ENCODE results near the gene NXPH3.

- TF ChIP-seq ELF4 (CRISPR knock-in tag; IDR thresholded peaks at IDR 0.05; ENCODE audit: borderline replicate concordance) = no peak
- TF ChIP-seq CHD4 (IDR thresholded peaks at IDR 0.05; ENCODE audit: borderline replicate concordance, low read length) = no peak
- TF ChIP-seq FOXA1 (IDR thresholded peaks at IDR 0.05) = no peak
- no peak for TF ChIP-seq FOXA1 (CRISPR knock-in tag; IDR thresholded peaks at IDR 0.05)
- no peak for TF ChIP-seq POLR2AphosphoS5 (IDR thresholded peaks at IDR 0.05; ENCODE audit: low read depth, low read length)
- no peak for TF ChIP-seq ZBTB7A (CRISPR knock-in tag; IDR thresholded peaks at IDR 0.05)
- no peak for TF ChIP-seq EZH2 (conservative IDR thresholded peaks at IDR 0.05; ENCODE audit: low read depth, low read length)
- TF ChIP-seq TAF15 (IDR thresholded peaks at IDR 0.05; ENCODE audit: low read depth, low read length, poor library complexity, severe bottlenecking) = no peak
- TF ChIP-seq IKZF4 (CRISPR knock-in tag; IDR thresholded peaks at IDR 0.05; ENCODE audit: borderline replicate concordance, low read depth, not compliant biosample characterization) = no peak
Measured at GRCh38 chr17:49629447-49629846, 53.8 kb downstream of the NXPH3 start.

All from HepG2 (cell line).